HG03196 (cell line): ENCODE data around the gene FAM217B.

Experiments used
- ATAC-seq: cut with Tn5 transposase; IDR thresholded peaks from one replicate; pipeline ENCODE4 v1.9.1; 2021; ENCODE audit not compliant: unreplicated experiment

Gene FAM217B

GRCh38 chr20:59972037-59972801 is 32.0 kb downstream of the FAM217B start:
- ATAC-seq, result no peak

GRCh38 chr20:59976156-59976782 is 36.1 kb downstream of the FAM217B start:
- no peak for ATAC-seq

DNA sequence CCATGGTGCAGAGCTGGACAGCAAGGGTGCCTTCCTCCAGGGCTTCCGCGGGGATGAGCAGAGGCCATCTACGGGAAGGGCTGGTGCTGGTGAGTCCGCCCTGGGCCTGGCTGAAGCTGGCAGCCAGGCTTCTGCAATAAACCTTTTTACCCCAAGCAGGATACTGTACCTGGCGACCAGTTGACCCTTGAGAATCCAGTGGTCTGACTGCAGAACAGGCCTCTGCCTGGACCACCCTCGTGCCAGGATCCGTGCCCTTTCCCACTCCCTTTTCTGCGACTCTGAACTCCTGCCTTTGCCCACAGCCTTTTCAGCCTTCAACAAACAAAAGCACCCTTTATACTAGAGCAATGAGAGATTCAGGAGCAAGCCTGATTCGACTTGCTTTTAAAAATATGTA is 36.9 kb downstream of the FAM217B start:
- no peak for ATAC-seq

DNA sequence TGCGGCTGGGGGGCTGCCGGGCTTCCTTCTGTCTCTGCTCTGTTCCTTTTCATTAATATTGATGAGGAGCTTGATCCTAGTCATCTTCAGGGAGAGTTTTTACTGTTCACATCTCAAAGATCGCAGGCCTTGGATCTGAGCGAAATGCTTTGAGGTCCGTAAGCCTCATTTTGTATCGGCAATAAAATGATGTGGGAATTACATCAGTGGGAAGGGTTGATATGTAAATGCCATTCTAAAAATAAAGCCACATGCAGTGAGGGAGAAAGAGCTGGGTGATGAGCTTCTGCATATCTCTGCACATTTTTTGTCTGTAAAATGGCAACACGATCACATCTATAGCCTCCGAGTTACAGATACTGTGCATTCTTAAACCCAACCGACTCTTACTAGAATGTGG is 42.9 kb downstream of the FAM217B start:
- no peak for ATAC-seq

DNA sequence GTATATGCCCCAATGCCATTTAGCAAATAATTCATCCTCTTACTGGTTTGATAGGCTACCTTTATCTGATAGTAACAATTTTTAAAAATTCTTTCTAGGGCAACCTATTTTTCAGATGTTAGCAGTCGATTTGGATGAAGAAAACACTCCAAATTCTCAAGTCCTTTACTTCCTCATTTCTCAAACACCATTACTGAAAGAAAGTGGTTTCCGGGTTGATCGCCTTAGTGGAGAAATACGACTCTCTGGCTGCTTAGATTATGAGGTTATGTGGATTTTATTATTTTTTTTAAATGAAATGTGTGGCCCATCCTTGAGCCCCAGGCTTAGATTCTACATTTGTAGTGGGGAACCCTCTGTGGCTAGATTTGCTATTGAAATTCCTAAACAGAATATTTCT is 44.4 kb downstream of the FAM217B start:
- no peak for ATAC-seq

- ATAC-seq, result no peak
These were observed 45.0 kb downstream of the FAM217B start for GRCh38 chr20:59985164-59985563.

DNA sequence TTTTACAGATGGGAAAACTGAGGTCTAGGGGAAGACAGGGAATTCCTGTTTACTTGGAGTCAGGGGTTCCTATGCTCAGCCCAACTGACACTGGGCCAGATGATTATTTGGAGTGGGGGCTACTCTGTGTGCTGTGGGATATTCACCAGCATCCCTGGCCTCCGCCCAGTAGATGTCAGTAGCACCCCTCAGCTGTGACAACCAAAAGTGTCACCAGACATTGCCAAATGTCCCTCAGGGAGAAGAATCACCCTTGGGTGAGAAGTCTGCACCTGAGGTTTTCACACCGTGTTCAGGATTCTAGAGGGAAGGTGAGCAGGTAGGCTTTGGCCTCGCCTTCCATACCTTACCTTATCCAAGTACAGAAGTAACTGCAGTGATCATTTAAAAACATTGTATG is 45.7 kb downstream of the FAM217B start:
- no peak for ATAC-seq

DNA sequence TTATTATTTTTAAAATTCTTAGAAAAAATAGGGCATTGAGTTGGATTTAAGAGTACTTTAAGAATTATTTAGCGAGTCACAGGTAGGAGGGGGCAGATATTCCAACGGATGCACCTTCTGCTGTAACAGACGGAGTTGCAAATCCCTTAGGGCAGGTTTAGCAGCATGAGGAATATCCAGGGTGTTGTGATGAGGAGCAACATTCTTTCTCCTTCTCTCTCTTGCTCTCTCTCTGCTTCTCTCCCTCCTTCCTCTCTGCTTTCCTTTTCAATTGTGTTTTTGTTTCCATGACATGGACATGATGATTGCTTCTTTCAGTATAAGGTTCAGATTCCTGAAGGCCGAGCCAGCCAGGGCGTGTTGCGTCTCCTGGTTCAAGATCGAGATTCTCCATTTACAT is 46.9 kb downstream of the FAM217B start:
- ATAC-seq, result no peak

- ATAC-seq, result no peak
These were observed 48.0 kb downstream of the FAM217B start for GRCh38 chr20:59988141-59988540.

DNA sequence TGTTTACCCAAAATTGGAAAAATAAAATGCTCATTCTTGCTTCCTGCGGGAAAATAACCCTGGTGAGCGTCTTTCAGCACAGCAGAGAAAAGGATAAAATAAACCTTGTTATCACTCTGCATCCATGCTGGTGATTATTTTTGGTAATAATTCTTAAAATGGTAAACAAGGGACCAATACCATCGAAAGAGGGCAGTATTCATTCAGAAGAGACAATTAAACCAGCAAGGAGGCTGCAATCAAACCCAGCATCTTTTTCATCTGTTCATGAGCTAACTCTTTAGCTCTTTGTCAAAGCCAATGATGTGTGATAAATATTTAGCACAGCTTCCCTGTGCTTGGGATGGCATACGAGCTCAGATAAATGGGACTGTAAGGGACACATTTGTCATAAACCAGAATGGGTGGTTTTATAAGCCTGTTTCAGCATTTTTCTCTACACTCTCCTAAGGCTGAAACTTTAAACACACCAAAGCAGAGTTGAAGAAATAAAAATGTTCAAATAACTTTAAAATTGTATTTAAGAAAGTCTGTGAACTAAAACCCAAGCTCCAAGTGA is 52.4 kb downstream of the FAM217B start:
- no peak for ATAC-seq

GRCh38 chr20:59993736-59994430 is 53.7 kb downstream of the FAM217B start:
- no peak for ATAC-seq

- no peak for ATAC-seq
These were observed 54.5 kb downstream of the FAM217B start for GRCh38 chr20:59994697-59995122.

- ATAC-seq, result no peak
These were observed 55.9 kb downstream of the FAM217B start for GRCh38 chr20:59996108-59996507.

- ATAC-seq, result no peak
These were observed 57.7 kb downstream of the FAM217B start for GRCh38 chr20:59997896-59998295.
